ENCODE measurements around the gene GRK6.

Gene GRK6

DNA sequence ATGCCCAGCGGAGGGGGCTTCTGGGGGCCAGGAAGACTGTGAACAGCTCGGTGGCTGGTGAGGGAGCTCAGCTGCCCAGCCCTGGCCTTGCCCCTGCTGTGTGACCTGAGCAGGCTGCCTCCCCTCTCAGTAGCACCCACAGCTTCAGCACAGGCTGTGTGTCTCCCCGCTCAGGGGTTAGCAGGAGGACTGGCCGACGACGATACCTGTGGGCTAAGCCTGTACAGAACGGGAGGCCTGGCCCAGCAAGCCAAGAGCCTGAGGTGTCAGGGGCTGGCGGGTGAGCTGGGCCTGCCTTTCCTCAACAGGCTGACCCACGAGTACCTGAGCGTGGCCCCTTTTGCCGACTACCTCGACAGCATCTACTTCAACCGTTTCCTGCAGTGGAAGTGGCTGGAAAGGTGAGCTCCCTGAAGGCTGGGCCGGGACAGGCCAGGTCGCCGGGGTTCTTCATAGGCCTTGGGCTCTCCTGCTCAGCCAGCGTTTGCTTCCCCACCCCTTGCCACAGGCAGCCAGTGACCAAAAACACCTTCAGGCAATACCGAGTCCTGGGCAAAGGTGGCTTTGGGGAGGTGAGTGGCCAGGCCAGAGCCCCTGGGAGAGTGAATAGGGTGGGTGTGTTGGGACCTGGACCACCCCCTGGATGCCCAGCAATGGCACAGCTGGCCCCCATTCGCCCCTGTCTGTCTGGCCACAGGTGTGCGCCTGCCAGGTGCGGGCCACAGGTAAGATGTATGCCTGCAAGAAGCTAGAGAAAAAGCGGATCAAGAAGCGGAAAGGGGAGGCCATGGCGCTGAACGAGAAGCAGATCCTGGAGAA is 6.6 kb downstream of the GRK6 start:
- no peak overlapping the region for H3K27ac ChIP-seq
- TF ChIP-seq, protein P1, sequence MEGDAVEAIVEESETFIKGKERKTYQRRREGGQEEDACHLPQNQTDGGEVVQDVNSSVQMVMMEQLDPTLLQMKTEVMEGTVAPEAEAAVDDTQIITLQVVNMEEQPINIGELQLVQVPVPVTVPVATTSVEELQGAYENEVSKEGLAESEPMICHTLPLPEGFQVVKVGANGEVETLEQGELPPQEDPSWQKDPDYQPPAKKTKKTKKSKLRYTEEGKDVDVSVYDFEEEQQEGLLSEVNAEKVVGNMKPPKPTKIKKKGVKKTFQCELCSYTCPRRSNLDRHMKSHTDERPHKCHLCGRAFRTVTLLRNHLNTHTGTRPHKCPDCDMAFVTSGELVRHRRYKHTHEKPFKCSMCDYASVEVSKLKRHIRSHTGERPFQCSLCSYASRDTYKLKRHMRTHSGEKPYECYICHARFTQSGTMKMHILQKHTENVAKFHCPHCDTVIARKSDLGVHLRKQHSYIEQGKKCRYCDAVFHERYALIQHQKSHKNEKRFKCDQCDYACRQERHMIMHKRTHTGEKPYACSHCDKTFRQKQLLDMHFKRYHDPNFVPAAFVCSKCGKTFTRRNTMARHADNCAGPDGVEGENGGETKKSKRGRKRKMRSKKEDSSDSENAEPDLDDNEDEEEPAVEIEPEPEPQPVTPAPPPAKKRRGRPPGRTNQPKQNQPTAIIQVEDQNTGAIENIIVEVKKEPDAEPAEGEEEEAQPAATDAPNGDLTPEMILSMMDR (conservative IDR thresholded peaks at IDR 0.05) = no peak

DNA sequence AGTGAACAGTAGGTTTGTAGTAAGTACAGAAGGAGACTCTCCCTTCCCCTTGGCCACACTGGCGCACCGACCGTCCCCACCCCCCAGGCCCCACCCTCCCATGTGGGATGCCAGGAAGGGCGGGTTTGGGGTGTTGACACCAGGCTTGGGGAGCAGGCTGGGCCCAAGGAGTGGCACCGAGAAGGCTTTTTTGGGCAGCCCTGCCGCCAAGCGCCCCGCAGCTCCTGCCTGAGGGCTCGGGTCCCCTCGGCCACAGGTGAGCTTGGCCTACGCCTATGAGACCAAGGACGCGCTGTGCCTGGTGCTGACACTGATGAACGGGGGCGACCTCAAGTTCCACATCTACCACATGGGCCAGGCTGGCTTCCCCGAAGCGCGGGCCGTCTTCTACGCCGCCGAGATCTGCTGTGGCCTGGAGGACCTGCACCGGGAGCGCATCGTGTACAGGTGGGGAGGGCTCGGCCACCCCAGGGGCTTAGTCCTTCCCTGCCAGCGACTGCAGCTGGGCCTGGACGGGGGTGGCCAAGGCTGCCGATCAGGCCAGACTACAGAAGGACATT is 7.3 kb downstream of the GRK6 start:
- TF ChIP-seq, protein P1 (conservative IDR thresholded peaks at IDR 0.05) = no peak
- H3K27ac ChIP-seq = no peak overlapping the region

DNA sequence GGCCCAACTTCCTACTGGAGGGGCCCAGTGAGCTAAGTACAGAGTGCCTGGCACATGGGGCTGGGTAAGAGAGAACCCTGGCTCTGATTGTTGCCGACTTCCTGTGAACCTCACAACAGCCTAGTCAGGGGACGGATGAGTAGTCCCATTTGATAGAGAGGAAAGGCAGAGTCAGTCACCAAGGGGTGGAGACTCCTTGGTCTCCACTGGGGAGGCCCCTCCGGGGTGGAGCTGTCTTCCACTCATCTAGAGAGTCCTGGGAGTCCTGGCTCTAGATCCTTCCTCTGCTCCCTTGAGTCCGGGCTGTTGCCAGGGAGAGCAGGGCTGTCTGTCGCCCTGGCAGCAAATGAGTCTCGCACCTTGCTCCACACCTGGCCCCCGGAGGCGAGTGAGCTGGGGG is 8.0 kb downstream of the GRK6 start:
- no peak overlapping the region for H3K27ac ChIP-seq
- TF ChIP-seq, protein P1 (conservative IDR thresholded peaks at IDR 0.05) = no peak

DNA sequence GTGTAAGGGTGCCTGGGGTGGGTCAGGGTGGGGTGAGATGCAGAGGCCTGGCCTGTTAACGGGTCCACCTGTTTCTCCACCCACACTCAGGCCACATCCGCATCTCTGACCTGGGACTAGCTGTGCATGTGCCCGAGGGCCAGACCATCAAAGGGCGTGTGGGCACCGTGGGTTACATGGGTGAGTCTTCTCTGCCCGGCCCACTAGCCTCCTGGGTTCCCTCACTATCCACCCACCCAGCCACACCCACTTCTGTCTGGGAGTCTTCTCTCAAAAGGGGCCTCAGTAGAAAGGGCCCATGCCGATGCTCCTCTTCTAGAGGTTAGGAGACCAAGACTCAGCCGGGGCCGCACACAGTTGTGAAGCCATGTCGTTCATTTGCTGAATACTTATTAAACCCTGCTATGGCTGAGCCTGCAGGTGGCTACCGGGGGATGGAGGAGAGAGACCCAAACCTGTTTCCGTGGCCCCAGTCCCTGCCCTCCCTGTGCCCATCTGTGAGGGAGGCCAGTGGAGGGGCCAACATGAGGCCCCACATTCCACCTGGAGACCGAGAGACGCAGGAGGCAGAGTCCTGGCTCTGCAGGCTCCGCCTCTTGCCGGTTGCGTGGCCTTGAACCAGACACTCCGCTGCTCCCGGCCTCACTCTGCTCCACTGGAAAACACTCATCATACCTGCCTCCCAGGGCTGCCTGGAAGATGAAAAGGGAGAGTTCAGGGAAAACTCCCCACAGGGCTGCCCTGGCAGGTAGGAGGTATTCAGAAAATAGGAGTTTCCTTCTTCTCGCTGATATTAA is 8.7 kb downstream of the GRK6 start:
- H3K27ac ChIP-seq = no peak overlapping the region
- TF ChIP-seq, protein P1 (conservative IDR thresholded peaks at IDR 0.05) = no peak

DNA sequence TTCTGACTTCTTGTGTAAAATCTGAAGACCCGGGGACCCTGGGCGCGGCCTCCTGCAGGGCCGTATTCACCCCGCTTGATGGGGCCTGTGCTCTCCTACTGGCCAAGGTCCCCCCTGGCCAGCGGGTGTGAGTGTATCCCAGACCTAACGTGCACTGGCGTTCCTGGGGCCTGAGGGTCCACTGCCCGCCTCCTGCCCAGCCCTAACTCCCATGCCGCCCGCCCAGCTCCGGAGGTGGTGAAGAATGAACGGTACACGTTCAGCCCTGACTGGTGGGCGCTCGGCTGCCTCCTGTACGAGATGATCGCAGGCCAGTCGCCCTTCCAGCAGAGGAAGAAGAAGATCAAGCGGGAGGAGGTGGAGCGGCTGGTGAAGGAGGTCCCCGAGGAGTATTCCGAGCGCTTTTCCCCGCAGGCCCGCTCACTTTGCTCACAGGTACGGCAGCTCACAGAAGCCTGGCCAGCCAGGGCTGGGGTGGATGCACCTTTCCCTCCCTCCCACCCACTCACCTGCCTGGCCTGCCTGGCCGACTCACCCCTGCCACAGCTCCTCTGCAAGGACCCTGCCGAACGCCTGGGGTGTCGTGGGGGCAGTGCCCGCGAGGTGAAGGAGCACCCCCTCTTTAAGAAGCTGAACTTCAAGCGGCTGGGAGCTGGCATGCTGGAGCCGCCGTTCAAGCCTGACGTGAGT is 9.5 kb downstream of the GRK6 start:
- no peak overlapping the region for H3K27ac ChIP-seq
- TF ChIP-seq, protein P1 (conservative IDR thresholded peaks at IDR 0.05) = no peak

DNA sequence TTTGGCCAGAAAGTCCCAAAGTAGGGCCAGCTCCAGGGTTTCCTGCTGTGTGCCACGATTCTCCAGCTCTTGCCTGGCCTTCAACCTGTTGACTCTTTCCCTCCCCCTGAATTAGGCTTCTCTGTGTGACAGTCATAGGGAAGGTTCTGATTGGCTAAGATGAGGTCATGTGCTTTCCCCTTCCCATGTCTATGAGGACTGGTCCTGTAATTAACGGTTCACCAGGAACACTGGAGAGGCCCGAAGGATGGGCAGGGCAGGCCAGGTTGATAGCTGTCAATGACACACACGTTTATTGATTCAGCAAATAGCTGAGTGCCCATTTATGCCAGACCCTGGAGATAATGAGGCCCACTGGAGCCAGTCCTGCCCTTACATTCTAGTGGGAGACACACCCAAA is 11.1 kb downstream of the GRK6 start:
- H3K27ac ChIP-seq = no peak overlapping the region
- TF ChIP-seq, protein P1 (conservative IDR thresholded peaks at IDR 0.05) = no peak

DNA sequence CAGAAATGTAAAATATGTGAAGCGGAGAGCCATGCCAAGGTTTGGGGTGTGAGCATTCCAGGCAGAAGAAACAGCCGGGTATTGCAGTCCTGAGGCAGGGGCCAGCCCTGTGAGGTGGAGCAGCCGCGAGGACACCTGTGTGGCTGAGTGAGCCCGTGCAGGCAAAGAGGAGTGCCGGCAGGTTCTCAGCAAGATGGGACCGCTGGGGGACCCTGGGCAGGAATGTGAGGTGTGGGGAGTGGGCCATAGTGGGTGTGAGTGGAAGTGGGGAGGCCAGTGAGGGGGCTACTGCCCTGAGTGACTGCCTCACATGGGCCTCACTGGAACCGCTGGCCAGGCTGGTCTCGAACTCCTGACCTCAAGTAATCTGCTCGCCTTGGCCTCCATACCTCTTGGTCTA is 12.0 kb downstream of the GRK6 start:
- H3K27ac ChIP-seq = no peak overlapping the region
- TF ChIP-seq, protein P1 (conservative IDR thresholded peaks at IDR 0.05) = no peak
